Measurements from ENCODE around the gene ELF1. TPM values are rescaled to one million over a fixed set of nuclear protein-coding genes. Genes with fewer than 3 reads are reported as not detected.

Gene ELF1
- total and polyA plus RNA-seq, 7 donors, result 7.3 to 28.6 (median 22.4) TPM

DNA sequence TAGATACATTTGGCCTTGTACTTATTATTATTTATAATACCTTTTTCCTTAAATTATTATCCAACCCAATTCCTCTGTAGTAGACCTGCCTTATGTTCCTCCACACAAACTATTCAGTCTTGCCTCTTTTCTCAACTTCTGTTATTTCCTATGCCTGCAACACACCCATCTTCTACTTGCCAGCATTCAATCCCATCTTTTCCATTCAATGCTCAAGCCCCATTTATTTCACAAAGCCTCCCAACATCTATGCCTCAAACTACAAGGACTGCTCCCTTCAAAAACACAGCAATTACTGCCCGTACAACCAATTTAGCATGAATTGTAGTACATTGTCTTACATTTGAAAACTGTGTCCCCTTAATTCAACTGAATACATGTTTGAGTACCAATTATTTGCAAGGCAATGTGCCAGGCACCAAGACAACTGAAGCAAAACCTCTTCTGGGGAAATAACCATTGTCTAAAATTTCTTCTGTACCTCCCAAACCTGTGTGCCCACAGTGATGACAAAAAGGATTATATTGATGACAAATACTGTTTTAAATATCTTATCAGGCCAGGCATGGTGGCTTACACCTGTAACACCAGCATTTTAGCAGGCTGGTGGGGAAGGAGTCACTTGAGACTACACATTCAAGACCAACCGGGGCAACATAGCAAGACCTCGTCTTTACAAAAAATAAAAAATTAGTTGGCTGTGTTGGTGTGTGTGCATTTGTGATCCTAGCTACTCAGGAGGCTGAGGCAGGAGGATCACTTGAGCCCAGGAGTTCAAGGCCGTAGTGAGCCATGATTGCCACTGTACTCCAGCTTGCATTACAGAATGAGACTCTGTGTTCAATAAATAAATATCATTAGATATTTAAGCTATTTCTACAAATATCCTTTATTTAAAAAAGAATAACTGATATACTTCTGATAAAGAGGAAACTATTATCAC is 35.1 kb downstream of the ELF1 start:
- Histone ChIP-seq H3K36me3 (ENCODE audit: insufficient read depth in 1 of 2, low read depth in 1 of 2) (no peaks in the 10 kb centered on the region), H3K4me3 (peak overlapping the region; percentile 43), H3K9me3 (no peaks in the 10 kb centered on the region), H3K4me1 (peaks cover 53% of the 10 kb centered on the region), H3K27me3 (ENCODE audit: insufficient read depth in 3 of 3, low read length in 2 of 3) (no peaks in the 10 kb centered on the region), H3K27ac (peak overlapping the region; percentile 61)
- WGBS, 3 donors, result 74 to 81% (median 77%) methylated on average over 4 of the region's 4 CpGs
- TF ChIP-seq, protein P1, sequence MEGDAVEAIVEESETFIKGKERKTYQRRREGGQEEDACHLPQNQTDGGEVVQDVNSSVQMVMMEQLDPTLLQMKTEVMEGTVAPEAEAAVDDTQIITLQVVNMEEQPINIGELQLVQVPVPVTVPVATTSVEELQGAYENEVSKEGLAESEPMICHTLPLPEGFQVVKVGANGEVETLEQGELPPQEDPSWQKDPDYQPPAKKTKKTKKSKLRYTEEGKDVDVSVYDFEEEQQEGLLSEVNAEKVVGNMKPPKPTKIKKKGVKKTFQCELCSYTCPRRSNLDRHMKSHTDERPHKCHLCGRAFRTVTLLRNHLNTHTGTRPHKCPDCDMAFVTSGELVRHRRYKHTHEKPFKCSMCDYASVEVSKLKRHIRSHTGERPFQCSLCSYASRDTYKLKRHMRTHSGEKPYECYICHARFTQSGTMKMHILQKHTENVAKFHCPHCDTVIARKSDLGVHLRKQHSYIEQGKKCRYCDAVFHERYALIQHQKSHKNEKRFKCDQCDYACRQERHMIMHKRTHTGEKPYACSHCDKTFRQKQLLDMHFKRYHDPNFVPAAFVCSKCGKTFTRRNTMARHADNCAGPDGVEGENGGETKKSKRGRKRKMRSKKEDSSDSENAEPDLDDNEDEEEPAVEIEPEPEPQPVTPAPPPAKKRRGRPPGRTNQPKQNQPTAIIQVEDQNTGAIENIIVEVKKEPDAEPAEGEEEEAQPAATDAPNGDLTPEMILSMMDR (IDR thresholded peaks at IDR 0.05), result no peak
- ATAC-seq (no peak), DNase-seq (no peak)
- intact Hi-C loops (cut with DNase I), result no loop called here

DNA sequence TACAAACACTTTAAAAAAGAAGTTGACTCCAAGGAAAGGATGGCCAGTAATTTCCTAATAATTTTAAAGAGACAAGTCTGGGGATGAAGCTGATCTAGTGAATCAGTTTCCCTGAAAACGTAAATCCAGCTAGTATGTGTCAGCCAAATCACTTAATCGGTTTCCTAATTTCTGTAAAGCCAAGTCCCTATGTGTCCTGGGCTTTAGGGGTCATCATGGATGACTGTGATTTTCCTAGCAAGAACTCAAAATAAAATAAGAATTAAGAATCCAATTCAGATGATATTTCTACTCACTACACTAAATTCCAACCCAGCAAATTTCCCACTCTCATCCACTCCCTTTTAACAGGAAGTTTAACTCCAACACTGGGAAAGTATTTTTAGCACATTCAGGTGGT is 35.9 kb downstream of the ELF1 start:
- no peaks in the 10 kb centered on the region for H3K9me3 ChIP-seq
- intact Hi-C loops (cut with DNase I), result no loop called here
- no peaks in the 10 kb centered on the region for H3K36me3 ChIP-seq (ENCODE audit: insufficient read depth in 1 of 2, low read depth in 1 of 2)
- 13 to 31% (median 14%) methylated on average over 2 of the region's 2 CpGs for WGBS, 3 donors
- ATAC-seq, result no peak
- H3K4me1 ChIP-seq, result peaks cover 52% of the 10 kb centered on the region
- no peaks in the 10 kb centered on the region for H3K27me3 ChIP-seq (ENCODE audit: insufficient read depth in 3 of 3, low read length in 2 of 3)
- DNase-seq, result no peak
- H3K27ac ChIP-seq, result peak overlapping the region; percentile 61
- peak overlapping the region; percentile 44 for H3K4me3 ChIP-seq
- TF ChIP-seq, protein P1 (IDR thresholded peaks at IDR 0.05), result no peak

DNA sequence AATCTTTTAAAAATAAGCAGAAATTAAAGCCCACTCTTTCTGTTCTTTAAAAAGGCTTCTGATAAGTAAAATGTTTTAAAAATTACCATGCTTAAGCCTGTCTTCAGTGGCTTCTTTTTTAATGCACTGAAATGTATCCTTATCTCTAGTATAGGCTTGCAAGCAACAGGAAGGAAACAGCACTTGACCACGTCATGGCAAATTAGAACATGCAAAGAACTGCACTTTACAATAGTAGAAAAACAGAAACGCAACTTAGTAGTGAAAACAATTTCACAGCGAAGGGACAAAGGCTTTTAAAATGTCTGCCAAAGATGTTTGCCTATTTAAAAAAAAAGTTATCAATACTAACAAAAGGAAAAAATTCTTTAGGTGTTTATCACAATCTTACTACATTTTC is 36.3 kb downstream of the ELF1 start:
- intact Hi-C loops (cut with DNase I), result no loop called here
- Histone ChIP-seq H3K27ac (peak overlapping the region; percentile 61), H3K36me3 (ENCODE audit: insufficient read depth in 1 of 2, low read depth in 1 of 2) (no peaks in the 10 kb centered on the region), H3K9me3 (no peaks in the 10 kb centered on the region), H3K4me3 (peak overlapping the region; percentile 44), H3K4me1 (peaks cover 47% of the 10 kb centered on the region), H3K27me3 (ENCODE audit: insufficient read depth in 3 of 3, low read length in 2 of 3) (no peaks in the 10 kb centered on the region)
- TF ChIP-seq, protein P1 (IDR thresholded peaks at IDR 0.05), result no peak
- WGBS, 3 donors, result 18 to 29% (median 18%) methylated on average over 3 of the region's 3 CpGs
- ATAC-seq (peak in 2 of 4 donors; percentile 40 to 41), DNase-seq (no peak)

DNA sequence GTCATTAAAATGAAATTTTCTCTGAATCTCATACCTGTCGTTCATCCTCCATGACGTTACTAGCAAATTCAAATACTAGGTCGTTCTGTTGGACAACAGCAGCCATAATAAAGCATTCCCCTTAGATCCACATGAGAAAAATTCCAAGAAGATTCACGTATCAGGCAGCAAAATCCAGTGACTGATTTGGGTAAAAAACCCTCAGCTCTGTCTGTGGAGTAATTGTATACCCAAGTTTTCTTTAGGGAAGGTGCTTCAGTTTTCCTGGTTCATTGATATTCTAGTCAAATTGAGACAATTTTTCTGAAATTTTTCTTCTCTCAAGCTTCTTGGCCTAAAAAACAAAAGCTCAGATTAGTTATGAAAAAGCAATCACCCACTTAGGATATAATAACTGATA is 37.2 kb downstream of the ELF1 start:
- H3K4me1 ChIP-seq, result peaks cover 45% of the 10 kb centered on the region
- peak overlapping the region; percentile 44 for H3K4me3 ChIP-seq
- ATAC-seq (no peak), DNase-seq (no peak)
- TF ChIP-seq, protein P1 (IDR thresholded peaks at IDR 0.05), result no peak
- H3K9me3 ChIP-seq, result no peaks in the 10 kb centered on the region
- peak overlapping the region; percentile 61 for H3K27ac ChIP-seq
- no peaks in the 10 kb centered on the region for H3K36me3 ChIP-seq (ENCODE audit: insufficient read depth in 1 of 2, low read depth in 1 of 2)
- intact Hi-C loops (cut with DNase I), result no loop called here
- H3K27me3 ChIP-seq (ENCODE audit: insufficient read depth in 3 of 3, low read length in 2 of 3), result no peaks in the 10 kb centered on the region
- 66 to 72% (median 67%) methylated on average over 4 of the region's 4 CpGs for WGBS, 3 donors

All from psoas muscle (tissue), 8 donors.